ACHN (cell line): ENCODE results near the gene SLC11A2.
"Not testable (repeated sequence)": the region's sequence is repeated elsewhere in the genome, so short reads cannot be mapped to it uniquely, and the experiment has no call there.

ENCODE experiments used
- DNase-seq: peaks from one replicate; pipeline ENCODE4 v3.0.0-alpha.2; 2015
- in situ Hi-C: cut with HindIII; loops from 2 replicates; pipeline ENCODE4 v1.10.0; 2017; ENCODE audit warnings: low sequenced_read_pairs, low pct_ligation_motif_present, low pct_unique_long_range_greater_than_20kb

The SLC11A2 gene

GRCh38 chr12:50961708-50962107, 64.5 kb downstream of the SLC11A2 start:
- no peak for DNase-seq
- in situ Hi-C loops, result no loop called here

DNA sequence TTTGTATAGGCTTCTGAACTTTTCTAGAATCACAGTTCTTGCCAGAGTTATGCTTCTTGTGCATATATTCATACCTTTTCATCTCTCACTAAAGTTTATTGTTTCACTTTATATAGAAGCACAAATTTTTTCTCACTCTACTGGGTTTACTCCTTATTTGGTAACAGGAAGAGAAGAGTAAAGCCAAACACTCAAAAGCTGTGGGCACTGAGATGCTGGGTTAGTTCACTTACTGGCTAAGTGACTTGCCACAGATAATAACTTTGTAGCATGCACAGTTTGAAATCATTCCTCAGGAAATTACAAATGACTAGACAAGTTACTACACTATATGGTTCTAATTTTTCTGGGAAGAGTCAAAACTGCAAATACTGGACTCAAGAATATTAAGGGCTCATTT, 66.1 kb downstream of the SLC11A2 start:
- in situ Hi-C loops, result no loop called here
- DNase-seq, result no peak

DNA sequence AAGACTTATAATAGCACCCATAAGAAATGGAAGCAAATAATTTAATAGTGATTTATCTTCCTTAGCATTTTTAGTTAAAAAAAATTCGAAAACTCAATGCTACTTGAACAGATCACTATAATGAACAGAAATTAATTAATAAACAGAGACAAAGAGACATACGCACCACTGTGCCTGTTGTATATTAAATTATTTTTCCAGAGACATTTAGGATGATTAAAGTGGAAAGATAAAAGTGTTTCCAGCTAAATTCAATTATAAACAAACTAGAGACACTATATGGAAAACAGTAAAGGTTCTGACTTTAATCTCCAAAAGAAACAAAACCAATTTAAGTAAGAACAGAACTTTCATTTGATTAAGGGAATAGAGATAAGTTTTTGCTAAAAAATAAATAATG, 70.5 kb downstream of the SLC11A2 start:
- in situ Hi-C loops, result no loop called here
- no peak for DNase-seq

GRCh38 chr12:50955288-50955687, 70.9 kb downstream of the SLC11A2 start:
- in situ Hi-C loops, result no loop called here
- DNase-seq, result no peak

GRCh38 chr12:50954789-50955188, 71.4 kb downstream of the SLC11A2 start:
- DNase-seq, in situ Hi-C loops: not testable (repeated sequence)

DNA sequence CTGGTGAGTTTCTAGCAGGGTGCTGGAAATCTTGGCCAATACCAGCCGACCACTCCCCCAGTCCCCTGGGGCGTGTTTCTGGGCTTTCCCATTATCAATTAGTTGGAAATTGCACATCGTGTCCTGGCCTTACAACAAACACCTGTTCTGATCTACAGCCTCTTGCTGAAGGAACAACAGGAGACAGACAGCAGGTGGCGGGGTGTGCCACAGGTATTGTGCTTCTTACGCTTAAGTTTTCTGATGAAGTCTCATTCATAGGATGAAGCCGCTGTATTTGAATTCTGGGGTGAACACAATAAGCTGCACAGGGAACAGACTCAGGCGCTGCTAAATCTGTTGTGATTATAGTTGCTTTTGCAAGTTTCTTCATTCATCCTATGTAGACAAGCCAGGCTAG, 73.1 kb downstream of the SLC11A2 start:
- in situ Hi-C loops, result no loop called here
- no peak for DNase-seq

GRCh38 chr12:50952510-50952909, 73.7 kb downstream of the SLC11A2 start, which contains the start of gene HIGD1C:
HIGD1C (plus strand) TSS chr12:50952544; CDS start chr12:50953999, 1,455 bp downstream.
- no peak for DNase-seq
- in situ Hi-C loops, result no loop called here

- DNase-seq, result no peak
- in situ Hi-C loops, result no loop called here
Measured at GRCh38 chr12:50951112-50951511, 75.1 kb downstream of the SLC11A2 start.

- in situ Hi-C loops, result no loop called here
- DNase-seq, result no peak
Measured at GRCh38 chr12:50949801-50950302, 76.3 kb downstream of the SLC11A2 start.

DNA sequence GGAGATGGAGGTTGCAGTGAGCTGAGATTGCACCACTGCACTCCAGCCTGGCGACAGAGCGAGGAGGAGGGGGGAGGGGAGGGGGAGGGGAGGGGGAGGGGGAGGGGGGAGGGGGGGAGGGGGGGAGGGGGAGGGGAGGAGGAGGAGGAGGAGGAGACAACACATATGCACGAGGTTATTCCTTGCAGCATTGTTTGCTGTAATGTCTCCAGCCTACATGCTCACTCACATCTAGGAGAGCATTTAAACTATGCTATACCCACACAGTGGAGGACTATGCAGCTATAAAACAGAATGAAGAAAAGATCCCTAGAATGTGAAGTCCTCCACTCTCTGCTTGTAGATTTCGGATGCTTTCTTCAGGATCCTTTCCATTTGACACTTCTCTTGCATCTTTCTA, 77.4 kb downstream of the SLC11A2 start:
- in situ Hi-C loops, result no loop called here
- no peak for DNase-seq

DNA sequence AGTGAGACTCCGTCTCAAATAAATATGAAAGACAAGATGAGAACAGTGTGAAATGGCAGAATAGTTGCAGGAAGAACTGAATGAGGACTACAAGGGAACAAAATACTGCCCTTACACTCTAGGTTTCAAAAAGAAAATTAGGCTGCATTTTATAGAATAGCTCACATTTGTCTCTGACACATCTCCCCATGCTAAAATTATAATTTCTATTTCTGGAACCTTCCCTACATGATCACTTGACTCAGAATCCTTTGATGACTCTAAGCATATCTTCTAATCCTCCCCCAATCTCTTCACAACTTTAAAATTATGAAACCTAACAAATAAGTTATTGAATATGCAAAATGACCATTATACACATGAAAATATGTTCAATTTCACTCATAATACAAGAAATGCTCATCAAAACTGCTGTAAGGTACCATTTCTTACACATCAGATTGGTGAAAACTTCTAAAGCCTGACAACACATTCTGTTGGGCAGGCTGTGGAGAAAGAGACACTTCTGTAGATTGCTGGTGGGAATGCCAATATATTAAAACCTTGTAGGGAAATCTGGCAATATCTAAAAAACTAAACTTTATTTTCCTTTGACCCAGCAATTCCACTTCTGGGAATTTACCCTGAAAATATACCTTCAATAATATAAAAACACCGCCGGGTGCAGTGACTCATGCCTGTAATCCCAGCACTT, 78.1 kb downstream of the SLC11A2 start:
- no peak for DNase-seq
- in situ Hi-C loops, result no loop called here

DNA sequence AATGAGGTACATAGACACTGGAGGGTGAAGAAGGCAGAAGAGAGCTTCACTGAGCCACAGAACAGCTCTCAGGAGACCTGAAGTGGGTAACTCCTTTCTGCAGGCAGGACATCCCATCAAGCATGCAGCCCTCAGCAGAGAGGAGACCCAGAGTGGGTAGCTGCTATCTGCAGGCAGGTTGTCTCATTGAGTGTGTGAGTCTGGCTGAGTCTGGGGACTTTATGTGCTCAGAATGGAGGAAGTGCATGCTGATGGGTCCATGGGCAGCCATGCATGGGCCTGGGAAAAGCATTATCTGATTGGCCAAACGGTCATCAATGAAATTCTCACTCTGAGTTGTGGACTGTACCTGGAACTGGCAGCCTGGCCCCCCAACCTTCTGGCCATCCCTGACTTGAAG, 88.5 kb downstream of the SLC11A2 start:
- in situ Hi-C loops, result no loop called here
- no peak for DNase-seq

DNA sequence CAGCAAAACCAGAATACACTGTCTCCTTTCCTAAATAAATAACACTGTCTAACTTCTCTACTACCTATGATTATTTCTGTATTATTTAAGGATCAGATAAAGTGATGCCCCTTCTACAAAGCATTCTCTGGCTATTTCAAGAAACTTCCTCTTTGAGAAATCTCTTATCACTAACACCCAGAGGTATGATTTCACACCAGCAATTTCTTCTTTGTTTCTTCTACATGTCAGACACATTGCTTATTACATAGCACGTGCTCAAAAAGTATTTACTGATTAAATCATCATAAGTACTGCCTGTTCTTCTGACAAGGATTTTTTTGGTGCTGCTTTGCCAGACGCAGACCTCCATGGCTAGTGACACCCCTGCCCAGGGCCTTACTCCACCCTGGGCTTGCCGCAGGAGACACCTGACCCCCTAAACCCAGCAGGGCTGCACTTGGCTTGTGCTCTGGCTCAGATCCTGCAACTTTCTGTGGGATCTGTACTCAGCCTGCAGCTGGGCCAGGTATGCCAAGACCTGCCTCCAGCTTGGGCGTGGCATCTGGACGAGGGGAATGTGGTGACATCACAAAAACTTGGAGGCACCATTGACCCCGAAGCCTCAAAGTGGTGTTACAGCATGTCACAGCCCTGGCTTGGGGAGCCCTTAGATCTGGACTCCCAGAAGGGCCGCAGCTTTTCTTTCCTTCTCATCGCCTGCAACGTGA, 89.2 kb downstream of the SLC11A2 start:
- in situ Hi-C loops, result no loop called here
- DNase-seq, result no peak

DNA sequence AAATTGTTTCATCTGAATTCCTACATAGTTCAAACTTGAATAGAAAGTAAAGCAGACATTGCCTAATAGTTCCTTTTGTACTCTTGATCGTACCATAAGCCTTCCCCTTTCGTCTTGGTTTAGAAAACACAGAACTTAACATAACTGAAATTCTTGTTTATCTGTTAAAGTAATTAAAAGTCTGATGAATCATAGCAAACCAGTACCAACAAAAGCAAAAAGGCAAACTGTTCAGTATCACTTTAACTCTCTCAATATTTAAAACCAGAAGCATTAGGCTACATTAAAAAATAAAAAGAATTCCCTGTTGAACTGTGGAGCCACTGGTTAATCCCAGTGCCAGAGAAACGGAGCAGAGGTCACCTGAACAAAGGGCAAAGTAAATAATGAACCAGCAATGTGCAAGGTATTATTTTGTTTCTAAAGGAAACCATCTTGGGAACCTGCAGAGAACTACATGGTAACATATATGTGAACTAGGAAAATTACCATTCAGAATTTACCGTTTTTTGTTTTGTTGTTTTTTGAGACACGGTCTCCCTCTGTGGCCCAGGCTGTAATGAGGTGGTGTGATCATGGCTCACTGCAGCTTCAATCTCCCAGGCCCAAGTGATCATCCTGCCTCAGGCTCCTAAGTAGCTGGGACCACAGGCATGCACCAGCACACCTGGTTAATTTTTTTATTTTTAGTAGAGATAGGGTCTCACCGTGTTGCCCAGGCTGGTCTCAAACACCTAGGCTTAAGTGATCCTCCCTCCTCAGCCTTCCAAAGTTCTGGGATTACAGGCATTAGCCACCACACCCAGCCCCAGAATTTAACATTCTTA, 91.0 kb downstream of the SLC11A2 start:
- in situ Hi-C loops, result no loop called here
- DNase-seq, result no peak

- no peak for DNase-seq
- in situ Hi-C loops, result no loop called here
Measured at GRCh38 chr12:50934371-50934851, 91.8 kb downstream of the SLC11A2 start.

DNA sequence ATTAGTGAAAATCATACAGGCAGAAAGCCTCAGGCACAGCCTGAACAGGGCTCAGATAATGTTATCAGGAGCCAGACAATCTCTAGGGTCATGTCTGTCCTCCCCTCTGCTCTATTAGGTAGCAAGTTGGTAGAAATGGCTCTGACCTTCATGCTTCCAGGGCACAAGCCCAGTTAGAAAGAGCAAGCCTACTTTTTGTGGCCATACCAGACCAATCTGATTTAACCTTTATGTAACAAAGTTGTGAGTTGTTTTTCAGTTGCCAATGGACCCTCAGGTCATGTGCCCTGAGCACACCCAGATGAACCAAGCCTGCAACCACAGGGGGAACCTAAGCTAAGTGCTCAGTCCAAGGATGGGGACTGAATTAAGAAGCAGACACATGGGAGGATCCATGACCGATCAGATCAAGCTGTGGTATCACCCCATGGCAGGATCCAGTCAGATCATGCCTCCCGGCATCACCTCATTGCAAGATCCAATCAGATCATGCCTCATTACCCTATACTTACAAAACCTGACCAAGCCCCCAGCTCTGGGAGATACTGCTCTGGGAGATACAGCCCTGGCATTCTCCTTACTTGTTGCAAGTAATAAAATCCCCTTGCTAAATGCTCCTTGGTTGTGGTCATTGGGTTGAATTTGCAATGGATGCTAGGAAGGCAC, 92.6 kb downstream of the SLC11A2 start:
- in situ Hi-C loops, result no loop called here
- DNase-seq, result no peak

GRCh38 chr12:50932787-50933280, 93.3 kb downstream of the SLC11A2 start:
- in situ Hi-C loops, result no loop called here
- no peak for DNase-seq

DNA sequence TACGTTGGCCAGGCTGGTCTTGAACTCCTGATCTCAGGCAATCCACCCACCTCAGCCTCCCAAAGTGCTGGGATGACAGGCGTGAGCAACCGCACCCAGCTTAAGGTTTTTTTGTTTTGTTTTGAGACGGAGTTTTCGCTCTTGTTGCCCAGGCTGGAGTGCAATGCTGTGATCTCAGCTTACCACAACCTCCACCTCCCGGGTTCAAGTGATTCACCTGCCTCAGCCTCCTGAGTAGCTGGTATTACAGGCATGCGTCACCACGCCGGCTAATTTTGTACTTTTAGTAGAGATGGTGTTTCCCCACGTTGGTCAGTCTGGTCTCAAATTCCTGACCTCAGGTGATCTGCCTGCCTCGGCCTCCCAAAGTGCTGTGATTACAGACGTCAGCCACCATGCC, 95.7 kb downstream of the SLC11A2 start:
- in situ Hi-C loops, DNase-seq: not testable (repeated sequence)
